ENCODE measurements around the gene CCL18.
"Not testable (repeated sequence)": the region's sequence is repeated elsewhere in the genome, so short reads cannot be mapped to it uniquely, and the experiment has no call there.

CCL18 gene, protein sequence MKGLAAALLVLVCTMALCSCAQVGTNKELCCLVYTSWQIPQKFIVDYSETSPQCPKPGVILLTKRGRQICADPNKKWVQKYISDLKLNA

GRCh38 chr17:36063786-36064541 lies at the start of gene CCL18:
Gene CCL18, plus strand, starts transcription at chr17:36064272. Its CDS starts 71 bp downstream, at chr17:36064343.
- Histone ChIP-seq H3K27me3 (no peaks in the 10 kb centered on the region), H3K36me3 (no peaks in the 10 kb centered on the region), H3K4me3 (no peak within 1 kb of the TSS), H3K27ac (no peak within 1 kb of the TSS), H3K9me3 (no peaks in the 10 kb centered on the region), H3K4me1 (no peaks in the 10 kb centered on the region)
- no peak for TF ChIP-seq CTCF (IDR thresholded peaks at IDR 0.05)
- no peak for DNase-seq
- intact Hi-C loops (cut with DNase I; ENCODE audit: low total_unique reads): no loop called here

DNA sequence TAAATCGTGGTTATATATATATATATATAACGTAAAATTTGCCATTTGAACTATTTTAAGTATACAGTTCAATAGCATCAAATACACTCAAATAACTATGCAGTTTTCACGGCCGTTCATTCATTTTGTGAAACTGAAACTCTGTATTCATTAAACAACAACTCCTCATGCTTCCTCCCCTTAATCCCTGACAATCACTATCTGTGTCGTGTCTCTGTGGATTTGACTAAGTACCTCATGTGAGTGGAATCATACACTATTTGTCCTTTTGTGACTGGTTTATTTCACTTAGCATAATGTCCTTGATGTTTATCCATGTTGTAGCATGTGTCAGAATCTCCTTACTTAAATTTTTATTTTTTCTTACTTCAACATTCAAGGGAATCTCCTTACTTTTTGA lies 49.1 kb upstream of the CCL18 start:
- no peaks in the 10 kb centered on the region for H3K36me3 ChIP-seq
- DNase-seq: no peak
- no peaks in the 10 kb centered on the region for H3K4me1 ChIP-seq
- H3K4me3 ChIP-seq: no peak overlapping the region
- peaks cover 0 to 7% of the 10 kb centered on the region in 2 donors for H3K27me3 ChIP-seq
- H3K27ac ChIP-seq: no peak overlapping the region
- intact Hi-C loops (cut with DNase I; ENCODE audit: low total_unique reads): no loop called here
- H3K9me3 ChIP-seq: peaks cover 2 to 16% (median 13%) of the 10 kb centered on the region in 3 donors
- no peak for TF ChIP-seq CTCF (IDR thresholded peaks at IDR 0.05)

DNA sequence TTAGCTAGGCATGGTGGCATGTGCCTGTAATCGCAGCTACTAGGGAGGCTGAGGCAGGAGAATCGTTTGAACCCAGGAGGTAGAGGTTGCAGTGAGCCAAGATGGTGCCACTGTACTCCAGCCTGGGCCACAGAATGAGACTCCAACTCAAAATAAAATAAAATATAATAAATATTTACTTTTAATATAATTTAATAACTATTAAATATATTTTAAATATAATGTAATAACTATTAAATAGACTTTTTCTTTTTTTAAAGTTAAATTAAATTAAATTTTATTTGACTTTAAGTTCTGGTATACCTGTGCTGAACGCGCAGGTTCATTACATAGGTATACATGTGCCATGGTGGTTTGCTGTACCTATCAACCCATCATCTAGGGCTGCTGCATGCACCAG lies 48.2 kb upstream of the CCL18 start:
- H3K4me3 ChIP-seq; H3K27me3 ChIP-seq; DNase-seq; H3K4me1 ChIP-seq; intact Hi-C loops (cut with DNase I; ENCODE audit: low total_unique reads); H3K27ac ChIP-seq; H3K36me3 ChIP-seq: not testable (repeated sequence)
- peaks cover 2 to 13% (median 11%) of the 10 kb centered on the region in 3 donors for H3K9me3 ChIP-seq

DNA sequence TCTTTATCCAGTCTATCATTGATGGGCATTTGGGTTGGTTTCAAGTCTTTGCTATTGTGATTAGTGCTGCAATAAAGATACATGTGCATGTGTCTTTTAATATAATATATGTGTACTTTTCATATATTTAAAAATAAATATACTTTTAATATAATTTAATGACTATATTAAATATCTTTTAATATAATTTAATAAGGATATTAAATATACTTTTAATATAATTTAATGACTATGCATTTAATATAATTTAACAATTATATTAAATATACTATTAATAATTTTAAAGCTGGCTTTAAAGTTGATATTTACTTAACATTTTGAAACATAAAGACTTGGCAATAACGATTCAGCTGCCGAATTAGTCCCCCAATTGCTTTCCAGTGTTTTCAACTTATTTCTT lies 47.5 kb upstream of the CCL18 start:
- Histone ChIP-seq H3K4me3 (no peak overlapping the region), H3K27ac (no peak overlapping the region), H3K4me1 (no peaks in the 10 kb centered on the region), H3K27me3 (peaks cover 0 to 7% of the 10 kb centered on the region in 2 donors), H3K9me3 (peaks cover 2 to 12% (median 10%) of the 10 kb centered on the region in 3 donors), H3K36me3 (no peaks in the 10 kb centered on the region)
- no peak for DNase-seq
- intact Hi-C loops (cut with DNase I; ENCODE audit: low total_unique reads): no loop called here
- no peak for TF ChIP-seq CTCF (IDR thresholded peaks at IDR 0.05)

GRCh38 chr17:36017799-36018198 lies 46.3 kb upstream of the CCL18 start, which contains the start of gene CCL23:
Gene CCL23, minus strand, starts transcription at chr17:36017972. Its CDS starts 75 bp downstream, at chr17:36017897.
- peaks cover 0 to 2% (median under 1%) of the 10 kb centered on the region in 3 donors for H3K9me3 ChIP-seq
- no peak within 1 kb of the TSS for H3K4me3 ChIP-seq
- H3K36me3 ChIP-seq: no peaks in the 10 kb centered on the region
- no peaks in the 10 kb centered on the region for H3K4me1 ChIP-seq
- H3K27me3 ChIP-seq: peaks cover 0 to 3% of the 10 kb centered on the region in 2 donors
- DNase-seq: no peak
- intact Hi-C loops (cut with DNase I; ENCODE audit: low total_unique reads): no loop called here
- no peak for TF ChIP-seq CTCF (IDR thresholded peaks at IDR 0.05)
- no peak within 1 kb of the TSS for H3K27ac ChIP-seq

GRCh38 chr17:36019423-36019822 lies 44.6 kb upstream of the CCL18 start:
- Histone ChIP-seq H3K36me3 (no peaks in the 10 kb centered on the region), H3K27ac (no peak overlapping the region), H3K27me3 (peaks cover 0 to 3% of the 10 kb centered on the region in 2 donors), H3K4me1 (no peaks in the 10 kb centered on the region), H3K4me3 (no peak overlapping the region), H3K9me3 (peaks cover 0 to 6% (median 0%) of the 10 kb centered on the region in 3 donors)
- no peak for TF ChIP-seq CTCF (IDR thresholded peaks at IDR 0.05)
- intact Hi-C loops (cut with DNase I; ENCODE audit: low total_unique reads): no loop called here
- DNase-seq: no peak

Measured in tibial artery (tissue), 4 donors.